GM18873 (cell line): ENCODE measurements around the gene SLN.
"Not testable (repeated sequence)": the region's sequence is repeated elsewhere in the genome, so short reads cannot be mapped to it uniquely, and the experiment has no call there.

Experiments used
- ATAC-seq: cut with Tn5 transposase; IDR thresholded peaks from one replicate; pipeline ENCODE4 v1.9.1; 2021; ENCODE audit warnings: mild to moderate bottlenecking, moderate library complexity, moderate number of reproducible peaks; ENCODE audit not compliant: unreplicated experiment, low FRiP score

Gene SLN

GRCh38 chr11:107711861-107712755, at the start of gene SLN:
Gene SLN (minus strand): TSS chr11:107712056.
- ATAC-seq = no peak

GRCh38 chr11:107758719-107759355, 47.0 kb upstream of the SLN start:
- not testable (repeated sequence) for ATAC-seq

- no peak for ATAC-seq
Measured at GRCh38 chr11:107757661-107758060, 45.8 kb upstream of the SLN start.

- no peak for ATAC-seq
Measured at GRCh38 chr11:107756553-107756952, 44.7 kb upstream of the SLN start.

GRCh38 chr11:107752949-107753822, 41.3 kb upstream of the SLN start:
- no peak for ATAC-seq

GRCh38 chr11:107752508-107752907, 40.7 kb upstream of the SLN start:
- ATAC-seq = no peak

GRCh38 chr11:107751082-107751481, 39.2 kb upstream of the SLN start:
- no peak for ATAC-seq

- no peak for ATAC-seq
Measured at GRCh38 chr11:107750313-107750712, 38.5 kb upstream of the SLN start.

GRCh38 chr11:107747622-107748021, 35.8 kb upstream of the SLN start:
- ATAC-seq = no peak

- ATAC-seq = no peak
Measured at GRCh38 chr11:107744736-107745135, 32.9 kb upstream of the SLN start.

GRCh38 chr11:107743191-107743590, 31.3 kb upstream of the SLN start:
- no peak for ATAC-seq

- ATAC-seq = peak; percentile 79
Measured at GRCh38 chr11:107741044-107741823, 29.4 kb upstream of the SLN start.

- no peak for ATAC-seq
Measured at GRCh38 chr11:107740271-107740670, 28.4 kb upstream of the SLN start.

- ATAC-seq = no peak
Measured at GRCh38 chr11:107736546-107736945, 24.7 kb upstream of the SLN start.

- peak; percentile 56 for ATAC-seq
Measured at GRCh38 chr11:107733518-107733917, 21.7 kb upstream of the SLN start.

- ATAC-seq = no peak
Measured at GRCh38 chr11:107732689-107733051, 20.8 kb upstream of the SLN start.

- peak; percentile 64 for ATAC-seq
Measured at GRCh38 chr11:107731941-107732688, 20.3 kb upstream of the SLN start.

GRCh38 chr11:107722662-107723061, 10.8 kb upstream of the SLN start:
- no peak for ATAC-seq

GRCh38 chr11:107721207-107721606, 9.4 kb upstream of the SLN start:
- ATAC-seq = no peak
